Measurements from ENCODE around the gene CA11. TPM values are rescaled to one million over a fixed set of nuclear protein-coding genes. Genes with fewer than 3 reads are reported as not detected.
A peak's percentile ranks its signal among the peaks of the same experiment; 100 is the strongest.

Gene CA11
- total and polyA plus RNA-seq, 9 of the 15 experiments (the other 6 are each of a cell fraction or from before 2014, with no cell fraction given): 2.9 to 19.9 (median 8.3) TPM

DNA sequence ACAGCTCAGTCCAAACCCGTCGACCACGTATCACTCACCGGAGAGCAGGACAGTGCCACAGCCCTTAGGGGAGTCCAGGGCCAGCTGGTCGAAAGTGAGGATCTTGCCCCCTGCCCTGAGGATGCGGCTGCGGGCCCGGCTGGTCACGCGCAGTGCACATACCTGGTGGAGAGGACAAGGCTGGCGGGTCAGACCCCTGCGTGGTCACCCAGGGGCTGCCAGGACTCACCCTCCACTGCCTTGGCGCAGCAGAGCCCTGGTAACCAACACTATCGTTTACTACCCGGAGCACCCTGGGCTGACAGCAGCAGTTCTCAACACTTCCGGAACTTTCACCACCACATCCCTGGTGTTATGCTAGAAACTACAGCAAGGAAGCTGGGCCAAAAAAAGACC, 29.9 kb downstream of the CA11 start:
- TF ChIP-seq ZNF79 (CRISPR knock-in tag; IDR thresholded peaks at IDR 0.05; ENCODE audit: low read depth): no peak
- TF ChIP-seq SIN3B (IDR thresholded peaks at IDR 0.05; ENCODE audit: low read depth): no peak
- no peak for TF ChIP-seq NCOA1 (IDR thresholded peaks at IDR 0.05; ENCODE audit: low read depth)
- TF ChIP-seq, protein P1, sequence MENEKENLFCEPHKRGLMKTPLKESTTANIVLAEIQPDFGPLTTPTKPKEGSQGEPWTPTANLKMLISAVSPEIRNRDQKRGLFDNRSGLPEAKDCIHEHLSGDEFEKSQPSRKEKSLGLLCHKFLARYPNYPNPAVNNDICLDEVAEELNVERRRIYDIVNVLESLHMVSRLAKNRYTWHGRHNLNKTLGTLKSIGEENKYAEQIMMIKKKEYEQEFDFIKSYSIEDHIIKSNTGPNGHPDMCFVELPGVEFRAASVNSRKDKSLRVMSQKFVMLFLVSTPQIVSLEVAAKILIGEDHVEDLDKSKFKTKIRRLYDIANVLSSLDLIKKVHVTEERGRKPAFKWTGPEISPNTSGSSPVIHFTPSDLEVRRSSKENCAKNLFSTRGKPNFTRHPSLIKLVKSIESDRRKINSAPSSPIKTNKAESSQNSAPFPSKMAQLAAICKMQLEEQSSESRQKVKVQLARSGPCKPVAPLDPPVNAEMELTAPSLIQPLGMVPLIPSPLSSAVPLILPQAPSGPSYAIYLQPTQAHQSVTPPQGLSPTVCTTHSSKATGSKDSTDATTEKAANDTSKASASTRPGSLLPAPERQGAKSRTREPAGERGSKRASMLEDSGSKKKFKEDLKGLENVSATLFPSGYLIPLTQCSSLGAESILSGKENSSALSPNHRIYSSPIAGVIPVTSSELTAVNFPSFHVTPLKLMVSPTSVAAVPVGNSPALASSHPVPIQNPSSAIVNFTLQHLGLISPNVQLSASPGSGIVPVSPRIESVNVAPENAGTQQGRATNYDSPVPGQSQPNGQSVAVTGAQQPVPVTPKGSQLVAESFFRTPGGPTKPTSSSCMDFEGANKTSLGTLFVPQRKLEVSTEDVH (IDR thresholded peaks at IDR 0.05; ENCODE audit: low read depth, partially characterized antibody): no peak
- TF ChIP-seq, protein P2, sequence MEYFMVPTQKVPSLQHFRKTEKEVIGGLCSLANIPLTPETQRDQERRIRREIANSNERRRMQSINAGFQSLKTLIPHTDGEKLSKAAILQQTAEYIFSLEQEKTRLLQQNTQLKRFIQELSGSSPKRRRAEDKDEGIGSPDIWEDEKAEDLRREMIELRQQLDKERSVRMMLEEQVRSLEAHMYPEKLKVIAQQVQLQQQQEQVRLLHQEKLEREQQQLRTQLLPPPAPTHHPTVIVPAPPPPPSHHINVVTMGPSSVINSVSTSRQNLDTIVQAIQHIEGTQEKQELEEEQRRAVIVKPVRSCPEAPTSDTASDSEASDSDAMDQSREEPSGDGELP (CRISPR knock-in tag; IDR thresholded peaks at IDR 0.05; ENCODE audit: borderline replicate concordance): peak; percentile 31; the same call in 1 of the 2 replicates
- TF ChIP-seq SMAD4 (CRISPR knock-in tag; conservative IDR thresholded peaks at IDR 0.05): no peak
- TF ChIP-seq, protein P3, sequence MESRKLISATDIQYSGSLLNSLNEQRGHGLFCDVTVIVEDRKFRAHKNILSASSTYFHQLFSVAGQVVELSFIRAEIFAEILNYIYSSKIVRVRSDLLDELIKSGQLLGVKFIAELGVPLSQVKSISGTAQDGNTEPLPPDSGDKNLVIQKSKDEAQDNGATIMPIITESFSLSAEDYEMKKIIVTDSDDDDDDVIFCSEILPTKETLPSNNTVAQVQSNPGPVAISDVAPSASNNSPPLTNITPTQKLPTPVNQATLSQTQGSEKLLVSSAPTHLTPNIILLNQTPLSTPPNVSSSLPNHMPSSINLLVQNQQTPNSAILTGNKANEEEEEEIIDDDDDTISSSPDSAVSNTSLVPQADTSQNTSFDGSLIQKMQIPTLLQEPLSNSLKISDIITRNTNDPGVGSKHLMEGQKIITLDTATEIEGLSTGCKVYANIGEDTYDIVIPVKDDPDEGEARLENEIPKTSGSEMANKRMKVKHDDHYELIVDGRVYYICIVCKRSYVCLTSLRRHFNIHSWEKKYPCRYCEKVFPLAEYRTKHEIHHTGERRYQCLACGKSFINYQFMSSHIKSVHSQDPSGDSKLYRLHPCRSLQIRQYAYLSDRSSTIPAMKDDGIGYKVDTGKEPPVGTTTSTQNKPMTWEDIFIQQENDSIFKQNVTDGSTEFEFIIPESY (CRISPR knock-in tag; IDR thresholded peaks at IDR 0.05): 0 out of 2 replicates have a peak, but pooled peaks have one; percentile 14
- TF ChIP-seq ZNF174 (CRISPR knock-in tag; IDR thresholded peaks at IDR 0.05): no peak
- TF ChIP-seq NR3C1 (CRISPR knock-in tag; IDR thresholded peaks at IDR 0.05): no peak
- TF ChIP-seq HDAC6 (IDR thresholded peaks at IDR 0.05; ENCODE audit: low read depth, low read length): no peak
- TF ChIP-seq, protein P4, sequence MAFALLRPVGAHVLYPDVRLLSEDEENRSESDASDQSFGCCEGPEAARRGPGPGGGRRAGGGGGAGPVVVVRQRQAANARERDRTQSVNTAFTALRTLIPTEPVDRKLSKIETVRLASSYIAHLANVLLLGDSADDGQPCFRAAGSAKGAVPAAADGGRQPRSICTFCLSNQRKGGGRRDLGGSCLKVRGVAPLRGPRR (CRISPR knock-in tag; IDR thresholded peaks at IDR 0.05): no peak
- no peak for TF ChIP-seq ZNF583 (CRISPR knock-in tag; IDR thresholded peaks at IDR 0.05)
- TF ChIP-seq CCNT2 (IDR thresholded peaks at IDR 0.05; ENCODE audit: borderline replicate concordance, extremely low read depth, insufficient read length, low read depth, low read length): peak; percentile 21
- no peak for TF ChIP-seq SRSF7 (optimal IDR thresholded peaks at IDR 0.05; ENCODE audit: low read depth, low read length)
- TF ChIP-seq POLR2G (IDR thresholded peaks at IDR 0.05; ENCODE audit: low read depth, low read length): peak; percentile 73
- TF ChIP-seq RBFOX2 (IDR thresholded peaks at IDR 0.05; ENCODE audit: low read depth, low read length): peak; percentile 83
- TF ChIP-seq MEF2A (IDR thresholded peaks at IDR 0.05; ENCODE audit: control insufficient read depth, low read depth, low read length): no peak
- DNase-seq (ENCODE audit: extremely low read depth in 1 of 4, low spot score in 3 of 4) (no peak), FAIRE-seq (no peak), ATAC-seq (no peak)
- Histone ChIP-seq H4K20me1 (replicated peaks; ENCODE audit: control insufficient read depth, insufficient read depth, low read length) (peaks cover 37% of the 10 kb centered on the region), H3K27ac (ENCODE audit: extremely low read depth, low read depth, low read length) (no peak overlapping the region), H3K27me3 (ENCODE audit: control insufficient read depth in 2 of 2, insufficient read depth in 2 of 2, low read length in 2 of 2) (no peaks in the 10 kb centered on the region), H3K36me3 (ENCODE audit: control insufficient read depth, insufficient read depth, low read length) (peaks cover 38% of the 10 kb centered on the region; the same call in 2 of the 3 replicates), H3K4me2 (ENCODE audit: insufficient read depth, low read length) (peak overlapping the region; percentile 91; the same call in 1 of the 2 replicates), H2AFZ (ENCODE audit: low read depth, low read length) (no peak overlapping the region), H3K9me1 (ENCODE audit: control insufficient read depth, insufficient read depth, low read length) (peaks cover 11% of the 10 kb centered on the region), H3K9ac (ENCODE audit: insufficient read depth in 1 of 2, low read depth in 2 of 2, low read length in 2 of 2) (peak overlapping the region; percentile 5 to 94; a peak in 2 of 4 replicates), H3K4me3 (peak overlapping the region; percentile 64; the same call in 1 of the 2 replicates), H3K79me2 (ENCODE audit: control insufficient read depth, insufficient read depth, low read length) (peaks cover 44% of the 10 kb centered on the region), H3K4me1 (replicated peaks in 1 of 2; ENCODE audit: control insufficient read depth in 2 of 2, insufficient read depth in 2 of 2, low read length in 2 of 2) (peaks cover 30 to 60% of the 10 kb centered on the region in 2 experiments; a peak in 4 of 5 replicates), H3K9me3 (replicated peaks; ENCODE audit: control insufficient read depth, insufficient read depth, low read depth, low read length) (no peaks in the 10 kb centered on the region)
- 85% methylated on average over 11 of the region's 16 CpGs for WGBS (ENCODE audit: insufficient coverage, low coverage, missing lambda C conversion rate)
- intact Hi-C loops (cut with micrococcal nuclease) (no loop called here), in situ Hi-C loops (cut with MboI) (no loop called here)
- ChIA-PET CTCF (ENCODE audit: low intra/inter-chr PET ratio) (no interaction called here), POLR2A (interaction anchor here (0.6 to 4.7 kb wide), 16 partner anchors 8 to 974 kb away, joined by 3 to 85 read pairs (median 3); partner anchors contain the start of gene SPACA4)
- no TSS peak for BruUV-seq (replicated peaks)

Data from K562 (cell line).